Stimulated activated CD4-positive, alpha-beta T cell treated with anti-CD3 and anti-CD28 coated beads, Interleukin-1b, Interleukin-23, amount 100 ng/mL, for 1 hour (primary cell): ENCODE results near the gene MAN1C1.
"Not testable (repeated sequence)": the region's sequence is repeated elsewhere in the genome, so short reads cannot be mapped to it uniquely, and the experiment has no call there.

ENCODE experiments used
- DNase-seq, 2 donors: peaks; one replicate each; pipeline ENCODE4 v3.0.0-alpha.2; 2020; ENCODE audit warnings: low read depth in 2 of 2

Gene MAN1C1

DNA sequence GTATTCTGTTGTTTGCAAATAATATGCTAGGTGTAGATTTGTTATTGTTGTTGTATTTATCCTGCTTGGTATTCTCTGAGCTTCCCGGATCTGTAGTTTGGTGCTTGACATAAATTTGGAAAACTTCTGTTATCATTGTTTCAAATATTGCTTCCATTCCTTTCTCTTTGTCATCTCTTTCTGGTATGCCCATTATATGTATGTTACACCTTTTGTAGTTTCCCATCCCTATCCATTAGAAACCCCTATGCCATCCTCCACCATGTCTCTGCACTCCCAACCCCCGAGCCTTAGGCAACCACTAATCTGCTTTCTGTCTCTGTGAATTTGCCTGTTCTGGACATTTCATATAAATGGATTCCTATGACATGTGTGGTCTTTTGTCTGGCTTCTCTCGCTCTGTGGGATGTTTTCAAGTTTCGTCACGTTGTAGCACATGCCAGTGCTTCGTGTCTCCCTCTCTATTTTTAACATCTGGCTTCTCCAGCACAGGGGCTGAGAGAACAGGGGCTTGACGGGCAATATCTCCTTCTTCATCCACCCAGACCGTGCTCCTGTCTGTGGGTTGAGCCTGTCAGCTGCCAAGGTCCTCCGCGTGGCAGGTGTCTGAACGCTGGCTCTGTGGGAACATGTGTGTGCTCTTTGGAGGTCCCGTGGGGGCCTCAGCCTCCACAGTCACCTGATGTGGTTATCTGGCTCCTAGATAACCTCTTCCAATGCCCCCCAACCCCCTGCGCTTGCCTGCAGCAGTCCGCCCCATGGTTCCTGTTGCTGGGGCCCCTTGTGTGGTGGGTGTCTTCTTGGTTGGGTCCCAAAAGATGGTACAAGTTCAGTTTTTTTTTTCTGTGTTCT lies 32.8 kb upstream of the MAN1C1 start:
- DNase-seq: no peak

DNA sequence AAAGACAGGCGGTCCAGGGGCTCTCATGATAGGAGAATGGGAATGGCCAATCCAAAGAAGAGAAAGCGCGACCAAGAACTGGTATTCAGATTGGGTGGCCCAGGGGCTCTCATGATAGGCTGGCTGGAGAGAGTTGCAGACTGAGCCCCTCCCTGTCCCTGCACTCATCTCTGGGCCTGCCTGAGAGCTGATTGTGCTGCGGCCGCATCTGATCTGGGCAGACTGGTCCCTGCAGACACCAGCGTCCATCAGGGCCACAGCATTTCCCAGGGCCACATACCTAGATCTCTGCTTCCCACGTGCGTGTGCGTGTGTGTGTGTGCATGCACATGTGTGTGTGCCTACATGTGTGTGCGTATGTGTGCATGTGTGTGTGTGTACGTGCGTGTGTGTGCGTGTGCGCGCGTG lies 30.4 kb upstream of the MAN1C1 start:
- no peak for DNase-seq

DNA sequence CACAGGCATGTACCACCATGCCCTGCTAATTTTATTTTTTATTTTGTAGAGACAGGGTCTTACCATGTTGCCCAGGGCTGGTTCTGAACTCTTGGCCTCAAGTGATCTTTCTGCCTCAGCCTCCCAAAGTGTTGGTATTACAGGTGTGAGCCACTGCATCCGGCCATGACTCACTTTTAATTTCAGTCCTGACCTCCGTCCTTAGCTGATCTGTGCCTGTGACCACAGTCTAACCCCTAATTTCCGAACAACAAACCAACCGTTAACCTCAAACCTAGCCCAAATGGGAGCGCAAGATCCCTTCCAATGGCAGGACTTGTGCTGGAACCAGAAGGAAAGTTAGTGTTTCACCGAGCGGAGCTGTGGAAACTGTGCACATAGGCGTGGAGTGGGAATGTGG lies 29.3 kb upstream of the MAN1C1 start:
- no peak for DNase-seq

DNA sequence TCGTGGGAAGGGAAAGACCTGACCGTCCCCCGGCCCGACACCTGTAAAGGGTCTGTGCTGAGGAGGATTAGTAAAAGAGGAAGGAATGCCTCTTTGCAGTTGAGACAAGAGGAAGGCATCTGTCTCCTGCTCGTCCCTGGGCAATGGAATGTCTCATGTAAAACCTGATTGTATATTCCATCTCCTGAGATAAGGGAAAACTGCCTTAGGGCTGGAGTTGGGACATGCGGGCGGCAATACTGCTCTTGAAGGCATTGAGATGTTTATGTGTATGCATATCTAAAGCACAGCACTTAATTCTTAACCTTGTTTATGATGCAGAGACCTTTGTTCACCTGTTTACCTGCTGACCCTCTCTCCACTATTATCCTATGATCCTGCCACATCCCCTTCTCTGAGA lies 28.4 kb upstream of the MAN1C1 start:
- not testable (repeated sequence) for DNase-seq

DNA sequence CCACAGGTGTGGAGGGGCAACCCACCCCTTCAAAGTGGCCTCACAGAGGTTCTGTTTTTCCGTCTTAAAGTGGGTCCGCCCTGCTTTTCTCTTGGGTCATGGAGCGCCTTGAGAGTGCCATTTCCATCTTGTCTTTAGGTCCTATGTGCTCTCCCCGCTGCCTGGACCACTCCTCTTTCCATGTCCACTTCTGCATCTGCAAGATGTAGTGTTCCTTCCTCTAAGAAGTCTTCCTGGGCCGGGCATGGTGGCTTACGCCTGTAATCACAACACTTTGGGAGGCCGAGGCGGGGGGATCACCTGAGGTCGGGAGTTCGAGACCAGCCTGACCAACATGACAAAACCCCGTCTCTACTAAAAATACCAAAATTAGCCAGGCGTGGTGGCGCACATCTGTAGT lies 27.8 kb upstream of the MAN1C1 start:
- not testable (repeated sequence) for DNase-seq

DNA sequence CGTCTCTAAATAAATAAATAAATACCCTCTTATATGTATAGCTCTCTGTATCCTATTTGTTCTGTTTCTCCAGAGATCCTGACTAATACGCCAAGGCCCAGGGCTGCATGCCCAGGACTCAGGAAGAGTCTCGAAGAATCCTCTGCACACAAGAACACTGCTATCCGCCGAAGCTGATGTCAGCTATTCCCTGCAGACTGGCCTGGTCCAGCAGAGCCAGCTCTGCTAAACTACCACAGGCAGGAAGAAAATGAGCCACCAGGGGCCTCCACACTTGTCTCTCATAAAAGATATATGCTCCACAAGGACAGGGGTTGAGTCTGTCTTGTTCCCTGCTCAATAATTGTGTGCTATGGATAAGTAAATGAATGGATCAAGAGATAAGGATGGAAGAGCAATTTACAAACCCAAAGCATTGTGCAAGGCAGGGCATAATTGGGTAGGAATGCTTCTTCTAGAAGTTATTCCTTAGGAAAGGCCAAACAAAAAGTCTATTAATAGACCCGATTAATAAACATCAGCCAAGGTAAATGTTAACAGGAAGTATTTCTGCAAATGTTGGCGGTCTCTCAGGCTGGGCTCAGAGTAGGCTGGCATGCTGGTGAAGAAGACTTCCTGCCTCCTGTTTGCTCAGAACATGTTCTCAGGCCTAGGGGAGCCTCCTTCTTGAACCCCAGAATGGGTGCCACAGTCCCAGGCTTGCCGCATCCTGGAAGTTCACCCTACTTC lies 26.3 kb upstream of the MAN1C1 start:
- no peak for DNase-seq

DNA sequence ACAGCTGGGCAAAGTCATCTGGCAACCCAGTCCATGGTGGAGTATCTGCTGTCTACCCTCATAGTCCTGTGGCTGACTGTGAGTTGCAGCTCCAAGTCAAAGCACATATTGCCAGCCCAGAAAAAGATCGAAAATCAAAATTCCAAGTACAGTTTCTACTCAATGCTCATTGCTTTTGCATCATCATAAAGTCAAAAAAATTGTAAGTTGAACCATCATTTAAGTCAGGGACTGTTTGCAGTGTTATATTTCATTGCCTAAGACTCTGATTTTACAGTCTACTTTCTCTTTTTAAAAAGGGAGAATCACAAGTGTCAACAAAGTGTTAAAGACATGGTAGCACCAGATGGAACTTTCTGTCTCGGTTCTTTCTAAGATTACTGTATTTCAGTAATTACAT lies 22.7 kb upstream of the MAN1C1 start:
- DNase-seq: no peak

DNA sequence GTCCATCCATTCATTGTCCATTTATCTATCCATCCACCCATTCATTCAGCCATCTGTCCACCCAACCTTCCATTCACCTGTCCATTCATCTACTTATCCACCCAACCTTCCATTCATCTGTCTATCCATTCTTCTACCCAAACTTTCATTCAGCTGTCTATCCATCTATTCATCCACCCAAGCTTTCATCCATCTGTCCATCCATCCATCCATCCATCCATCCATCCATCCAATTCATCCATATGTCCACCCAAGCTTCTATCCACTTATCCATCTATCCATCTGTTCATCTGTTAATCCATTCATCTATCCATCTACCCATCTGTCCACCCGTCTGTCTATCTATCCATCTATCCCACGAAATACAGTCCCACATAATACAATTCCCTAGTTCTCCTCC lies 21.6 kb upstream of the MAN1C1 start:
- DNase-seq: no peak

DNA sequence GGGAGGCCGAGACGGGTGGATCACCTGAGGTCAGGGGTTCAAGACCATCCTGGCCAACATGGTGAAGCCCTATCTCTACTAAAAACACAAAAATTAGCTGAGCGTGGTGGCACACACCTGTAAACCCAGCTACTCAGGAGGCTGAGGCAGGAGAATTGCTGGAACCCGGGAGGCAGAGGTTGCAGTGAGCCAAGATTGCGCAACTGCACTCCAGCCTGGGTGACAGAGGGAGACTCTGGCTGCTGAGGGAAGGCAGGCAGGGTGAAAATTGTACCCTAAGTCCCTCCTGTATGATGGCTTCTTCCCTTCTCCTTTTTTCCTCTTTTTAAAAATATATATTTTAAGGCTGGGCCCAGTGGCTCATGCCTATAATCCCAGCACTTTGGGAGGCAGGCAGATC lies 19.9 kb upstream of the MAN1C1 start:
- not testable (repeated sequence) for DNase-seq

DNA sequence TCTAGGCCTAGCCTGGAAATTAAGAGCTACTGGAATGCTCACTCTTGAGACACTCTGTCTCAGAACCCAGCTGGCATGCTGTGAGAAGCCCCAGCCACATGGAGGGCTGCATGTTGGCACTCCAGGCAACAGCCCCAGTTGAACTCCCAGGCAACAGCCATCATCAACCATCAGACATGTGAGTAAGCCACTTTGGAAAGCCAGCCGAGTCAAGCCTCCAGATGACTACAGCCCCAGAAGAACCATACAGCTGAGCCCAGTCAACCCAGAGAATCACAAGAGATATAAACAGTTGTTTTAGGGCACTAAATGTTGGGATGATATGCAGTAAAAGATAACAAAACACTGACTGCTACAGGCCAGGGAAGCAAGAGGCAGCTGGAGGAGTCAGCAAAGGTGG lies 17.7 kb upstream of the MAN1C1 start:
- no peak for DNase-seq

DNA sequence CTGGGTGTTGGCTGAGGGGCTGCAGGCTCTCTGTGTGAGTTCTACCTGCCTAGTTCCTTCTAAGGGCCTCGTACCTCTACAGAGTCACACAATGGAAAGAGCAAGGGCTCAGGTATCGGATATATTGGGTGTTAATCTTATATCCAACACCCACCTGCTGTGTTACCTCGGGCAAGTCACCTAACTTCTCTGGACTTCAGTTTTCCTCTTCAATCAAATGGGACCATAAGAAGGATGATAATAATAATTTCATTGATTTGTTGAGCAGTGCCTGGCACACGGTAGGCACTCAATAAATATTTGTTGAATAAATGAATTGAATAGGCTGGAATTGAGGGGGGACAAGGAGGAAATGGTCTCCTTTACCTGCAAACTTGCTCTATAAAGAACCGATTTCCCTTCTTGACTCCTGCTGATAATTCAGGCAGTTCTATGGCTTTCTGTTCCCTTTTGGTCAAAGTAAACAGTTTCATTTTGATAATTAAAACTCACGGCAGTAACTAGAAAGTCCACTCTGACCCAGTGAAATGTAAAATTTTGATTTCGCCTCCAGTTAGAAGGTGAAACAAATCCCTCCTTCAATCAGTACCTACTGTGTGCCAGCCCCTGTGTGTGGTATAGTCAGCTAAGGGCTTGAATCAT lies 16.5 kb upstream of the MAN1C1 start:
- no peak for DNase-seq

DNA sequence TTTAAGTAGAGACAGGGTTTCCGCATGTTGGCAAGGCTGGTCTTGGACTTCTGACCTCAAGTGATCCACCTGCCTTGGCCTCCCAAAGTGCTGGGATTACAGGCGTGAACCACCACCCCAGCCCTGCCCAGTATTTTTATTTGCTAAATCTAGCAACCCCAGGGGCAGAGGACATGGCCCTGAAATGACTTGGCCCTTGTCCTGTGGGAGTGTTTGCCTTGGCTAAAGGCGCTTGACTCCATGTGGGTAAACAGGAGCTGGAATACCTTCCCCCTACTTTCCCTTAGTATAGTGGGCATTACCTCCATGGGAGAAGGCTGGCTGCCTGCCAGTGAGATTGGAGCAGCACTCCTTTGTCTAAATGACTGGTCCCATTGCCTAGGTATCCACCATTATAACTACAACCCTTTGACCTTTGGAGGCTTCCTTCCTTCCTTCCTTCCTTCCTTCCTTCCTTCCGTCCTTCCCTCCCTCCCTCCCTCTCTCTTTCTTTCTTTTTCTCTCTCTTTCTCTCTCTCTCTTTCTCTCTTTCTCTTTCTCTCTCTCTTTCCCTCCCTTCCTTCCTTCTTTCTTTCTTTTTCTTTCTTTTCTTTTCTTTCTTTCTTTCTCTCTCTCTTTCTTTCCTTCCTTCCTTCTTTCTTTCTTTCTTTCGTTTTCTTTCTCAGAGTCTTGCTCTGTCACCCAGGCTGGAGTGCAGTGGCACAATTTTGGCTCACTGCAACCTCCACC lies 15.5 kb upstream of the MAN1C1 start:
- not testable (repeated sequence) for DNase-seq

DNA sequence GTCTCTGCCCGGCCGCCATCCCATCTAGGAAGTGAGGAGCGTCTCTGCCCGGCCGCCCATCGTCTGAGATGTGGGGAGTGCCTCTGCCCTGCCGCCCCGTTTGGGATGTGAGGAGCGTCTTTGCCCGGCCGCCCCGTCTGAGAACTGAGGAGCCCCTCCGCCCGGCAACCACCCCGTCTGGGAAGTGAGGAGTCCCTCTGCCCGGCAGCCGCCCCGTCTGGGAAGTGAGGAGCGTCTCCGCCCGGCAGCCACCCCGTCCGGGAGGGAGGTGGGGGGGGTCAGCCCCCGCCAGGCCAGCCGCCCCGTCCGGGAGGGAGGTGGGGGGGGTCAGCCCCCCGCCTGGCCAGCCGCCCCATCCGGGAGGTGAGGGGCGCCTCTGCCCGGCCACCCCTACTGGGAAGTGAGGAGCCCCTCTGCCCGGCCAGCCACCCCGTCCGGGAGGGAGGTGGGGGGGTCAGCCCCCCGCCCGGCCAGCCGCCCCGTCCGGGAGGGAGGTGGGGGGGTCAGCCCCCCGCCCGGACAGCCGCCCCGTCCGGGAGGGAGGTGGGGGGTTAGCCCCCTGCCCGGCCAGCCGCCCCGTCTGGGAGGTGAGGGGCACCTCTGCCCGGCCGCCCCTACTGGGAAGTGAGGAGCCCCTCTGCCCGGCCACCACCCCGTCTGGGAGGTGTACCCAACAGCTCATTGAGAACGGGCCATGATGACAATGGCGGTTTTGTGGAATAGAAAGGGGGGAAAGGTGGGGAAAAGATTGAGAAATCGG lies 12.6 kb upstream of the MAN1C1 start:
- not testable (repeated sequence) for DNase-seq

DNA sequence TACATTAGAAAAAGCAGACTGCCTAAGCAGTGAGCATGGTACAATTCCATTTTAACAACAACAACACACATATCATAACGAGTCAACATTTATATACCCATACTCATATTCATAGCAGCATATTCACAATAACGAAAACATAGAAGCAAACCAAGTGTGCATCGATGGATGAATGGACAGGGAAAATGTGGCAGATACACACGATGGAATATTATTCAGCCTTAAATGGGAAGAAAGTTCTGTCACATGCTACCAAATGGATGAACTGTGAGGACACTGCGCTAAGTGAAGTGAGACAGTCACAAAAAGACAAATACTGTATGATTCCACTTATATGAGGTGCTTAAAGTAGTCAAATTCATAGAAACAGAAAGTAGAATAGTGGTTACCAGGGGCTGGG lies 9.5 kb upstream of the MAN1C1 start:
- no peak for DNase-seq

DNA sequence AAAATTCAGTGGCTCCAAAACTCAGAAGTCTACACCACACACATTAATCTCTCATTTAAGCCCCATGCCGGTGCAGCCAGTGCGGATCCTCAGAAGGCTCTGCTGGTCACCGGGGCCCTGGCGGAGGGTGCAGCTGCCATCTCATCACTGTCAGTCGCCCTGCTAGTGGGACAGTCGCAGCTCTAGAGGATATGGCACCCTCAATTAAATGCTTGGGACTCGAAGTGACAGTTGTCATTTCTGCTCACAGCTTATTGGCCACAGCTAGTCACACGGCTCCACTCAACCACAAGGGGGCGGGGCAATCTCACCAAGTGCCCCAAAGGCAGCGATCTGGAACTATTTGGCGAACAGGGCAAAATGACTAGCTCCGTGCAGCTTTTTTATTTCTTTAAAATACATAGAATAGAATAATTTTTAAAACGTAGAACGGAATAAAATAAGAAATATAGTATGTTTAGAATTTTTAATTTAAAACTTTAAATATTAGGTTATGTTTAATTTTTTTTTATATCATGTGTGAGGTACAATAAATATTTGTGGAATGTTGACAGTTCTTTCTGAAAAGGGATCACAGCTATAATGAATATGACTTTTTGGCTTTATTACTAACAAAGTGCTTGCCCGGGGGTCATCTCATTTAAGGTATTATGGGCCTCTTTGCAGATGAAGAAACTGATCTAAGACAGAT lies 8.0 kb upstream of the MAN1C1 start:
- peak; percentile 76 to 80 for DNase-seq

DNA sequence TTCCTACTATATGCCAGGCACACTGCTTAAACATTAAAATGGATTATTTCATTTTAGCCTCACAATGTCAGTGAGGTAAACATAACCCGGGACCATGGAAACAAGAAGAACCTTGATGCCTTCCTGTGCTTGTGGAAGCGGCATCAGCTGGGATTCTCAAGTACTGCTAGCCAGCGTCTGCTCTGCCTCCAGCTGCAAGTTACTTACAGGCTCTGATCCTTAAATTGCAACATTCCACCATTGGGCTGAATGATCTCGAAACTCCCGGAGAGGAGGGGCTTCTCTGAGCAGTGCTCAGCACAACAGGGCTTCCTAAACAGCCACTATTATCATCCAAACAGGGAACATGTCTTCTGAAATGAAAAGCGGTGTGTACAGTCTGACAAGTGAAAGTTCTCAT lies 6.7 kb upstream of the MAN1C1 start:
- no peak for DNase-seq

DNA sequence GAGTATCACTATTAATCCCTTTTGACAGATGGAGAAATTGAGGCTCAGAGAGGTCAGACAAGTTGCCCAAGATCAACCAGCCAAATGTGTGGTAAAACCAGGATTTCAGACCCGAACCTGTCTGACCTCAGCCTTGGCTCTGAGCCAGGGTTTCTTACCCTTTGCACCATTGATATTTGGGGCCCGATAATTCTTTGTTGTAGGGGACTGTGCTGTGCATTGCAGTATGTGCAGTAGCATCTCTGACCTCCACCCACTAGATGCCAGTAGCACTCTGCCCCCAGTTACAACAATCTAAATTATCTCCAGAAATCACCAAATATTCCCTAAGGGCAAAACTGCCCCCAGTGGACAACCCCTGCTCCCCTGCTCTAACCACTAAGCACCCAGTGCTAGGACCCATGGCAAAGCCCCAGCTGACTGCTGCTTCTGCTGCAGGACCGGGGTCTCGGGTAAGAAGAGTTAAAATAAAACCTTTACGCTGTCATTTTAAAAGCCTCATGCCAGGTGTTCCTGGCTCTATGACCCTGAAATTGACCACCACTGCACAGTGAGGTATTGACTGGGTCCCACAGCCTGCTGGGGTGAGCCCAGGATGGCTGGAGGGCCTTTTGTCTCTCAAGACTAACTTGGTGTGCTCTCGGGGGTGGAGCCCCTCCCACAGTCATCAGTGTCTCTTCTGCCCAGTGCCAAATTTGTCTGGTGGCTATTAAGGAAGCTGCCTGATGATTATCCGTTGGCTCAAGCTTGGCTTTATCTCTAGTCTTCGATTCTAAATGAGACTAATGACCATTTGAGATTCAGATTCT lies 5.6 kb upstream of the MAN1C1 start:
- no peak for DNase-seq

DNA sequence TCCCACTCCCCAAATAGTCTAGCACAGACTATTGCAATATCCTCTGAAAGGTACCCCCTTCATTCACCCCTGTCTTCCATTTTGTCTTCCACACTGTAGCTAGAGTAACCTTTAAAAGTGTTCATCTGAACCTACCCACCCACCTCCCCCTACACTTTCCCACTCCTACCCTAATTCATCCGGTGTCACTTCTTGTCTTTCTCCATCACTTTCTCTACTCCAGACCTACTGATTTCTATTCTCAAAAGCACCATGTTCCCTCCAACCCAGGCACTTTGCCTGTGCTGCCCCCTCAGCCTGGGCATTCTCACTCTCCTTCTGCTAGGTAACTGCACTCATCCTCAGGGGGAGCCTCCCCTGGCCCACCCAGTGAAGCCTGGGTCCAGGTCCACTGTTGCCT lies 4.7 kb upstream of the MAN1C1 start:
- DNase-seq: no peak

DNA sequence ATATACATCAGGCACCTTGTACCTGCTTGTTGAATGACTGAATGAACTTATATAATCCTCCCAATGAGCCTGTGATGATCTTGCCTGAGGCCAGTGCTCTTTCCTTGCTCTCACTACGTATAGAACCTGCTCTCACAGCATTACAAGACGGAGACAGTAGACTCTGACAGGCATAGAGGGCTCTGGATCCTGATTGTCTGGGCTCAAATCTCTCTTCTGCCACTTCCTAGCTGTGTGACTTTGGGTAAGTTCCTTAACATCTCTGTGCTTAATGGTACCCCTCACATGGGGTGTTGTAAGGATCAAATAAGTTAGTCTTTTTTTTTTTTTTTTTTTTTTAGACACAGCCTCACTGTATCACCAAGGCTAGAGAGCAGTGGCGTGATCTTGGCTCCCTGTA lies 4.2 kb upstream of the MAN1C1 start:
- DNase-seq: no peak

DNA sequence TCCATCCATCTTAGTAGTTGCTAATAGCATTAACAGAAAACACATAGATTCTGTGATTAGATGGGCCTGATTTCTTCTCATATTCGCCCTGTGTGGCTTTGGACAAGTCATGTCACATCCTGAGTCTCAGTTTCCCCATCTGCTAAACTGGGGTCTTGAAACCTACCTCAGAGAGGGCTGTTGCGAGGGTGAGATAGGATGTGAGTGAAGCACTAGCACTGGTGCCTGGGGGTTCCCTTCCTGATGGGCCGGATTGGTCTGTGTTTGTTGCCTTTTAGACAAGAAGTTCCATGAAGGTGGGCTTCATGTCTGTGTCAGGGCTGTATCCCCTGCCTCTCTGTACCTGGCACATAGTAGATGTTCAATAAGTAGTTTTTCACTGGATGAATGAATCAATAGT lies 3.5 kb upstream of the MAN1C1 start:
- DNase-seq: no peak
